Gastroesophageal sphincter (tissue), 3 donors: ENCODE results near the gene LRRC63.
"Not testable (repeated sequence)": the region's sequence is repeated elsewhere in the genome, so short reads cannot be mapped to it uniquely, and the experiment has no call there.

Experiments
- CTCF ChIP-seq, 4 experiments: fragments of 200-600 bp in 2 of 4; fragments of 450-650 bp in 2 of 4; sonication (generic) in 1 of 4; IDR thresholded peaks; one replicate each; pipeline ENCODE4 v1.5.1; 2017 to 2019; ENCODE audit warnings: antibody characterized with exemption in 4 of 4, mild to moderate bottlenecking in 2 of 4, moderate library complexity in 2 of 4
- EP300 ChIP-seq: sonication (generic); formaldehyde crosslinking; IDR thresholded peaks from one replicate; pipeline ENCODE4 v1.6.1; 2017; ENCODE audit warnings: antibody characterized with exemption, mild to moderate bottlenecking
- POLR2AphosphoS5 ChIP-seq: sonication (generic); formaldehyde crosslinking; IDR thresholded peaks from one replicate; pipeline ENCODE4 v1.6.1; 2017; ENCODE audit warnings: antibody characterized with exemption

GRCh38 chr13:46162741-46163140 lies 49.0 kb upstream of the LRRC63 start:
- not testable (repeated sequence) for TF ChIP-seq EP300; CTCF (IDR thresholded peaks at IDR 0.05); POLR2AphosphoS5
